OCI-LY1 (cell line): ENCODE results near the gene PNLIPRP1.

ENCODE experiments used
- H2AFZ ChIP-seq: fragments of 200-600 bp; sonication (generic), shearing (Covaris generic); 2 replicates; pipeline ENCODE4 v1.6.0; 2014; ENCODE audit warnings: antibody characterized with exemption, mild to moderate bottlenecking, low read length
- H3F3A ChIP-seq: fragments of 200-600 bp; sonication (generic), shearing (Covaris generic); 2 replicates; pipeline ENCODE4 v1.6.0; 2014; ENCODE audit warnings: mild to moderate bottlenecking, antibody characterized with exemption, low read length, moderate library complexity; ENCODE audit not compliant: insufficient read depth
- H3K27ac ChIP-seq: fragments of 200-600 bp; sonication (generic); 2 replicates; pipeline ENCODE4 v1.5.1; 2014; ENCODE audit warnings: low read length, mixed run types, mild to moderate bottlenecking, low read depth; ENCODE audit not compliant: poor library complexity, severe bottlenecking
- H3K27me3 ChIP-seq: fragments of 200-600 bp; sonication (generic); 2 replicates; pipeline ENCODE4 v1.6.0; 2014; ENCODE audit warnings: antibody characterized with exemption, mild to moderate bottlenecking, low read length, moderate library complexity; ENCODE audit not compliant: insufficient read depth
- H3K36me3 ChIP-seq: fragments of 200-600 bp; sonication (generic); 2 replicates; pipeline ENCODE4 v1.6.1; 2014; ENCODE audit warnings: mild to moderate bottlenecking, antibody characterized with exemption, low read length, moderate library complexity, mixed read lengths; ENCODE audit not compliant: insufficient read depth
- H3K4me1 ChIP-seq: fragments of 200-600 bp; sonication (generic); 2 replicates; pipeline ENCODE4 v1.5.1; 2014; ENCODE audit warnings: mild to moderate bottlenecking, low read length, moderate library complexity; ENCODE audit not compliant: insufficient read depth, severe bottlenecking
- H3K4me2 ChIP-seq: fragments of 200-600 bp; sonication (generic), shearing (Covaris generic); 2 replicates; pipeline ENCODE4 v1.6.1; 2014; ENCODE audit warnings: low read length
- H3K4me3 ChIP-seq: fragments of 200-600 bp; sonication (generic); 2 replicates; pipeline ENCODE4 v1.5.1; 2014; ENCODE audit warnings: low read length, low read depth, mild to moderate bottlenecking, mixed read lengths; ENCODE audit not compliant: poor library complexity, severe bottlenecking
- H3K79me2 ChIP-seq: fragments of 200-600 bp; shearing (Covaris generic); 2 replicates; pipeline ENCODE4 v1.6.1; 2016; ENCODE audit warnings: mixed run types, low read length, mixed read lengths; ENCODE audit not compliant: insufficient read depth
- H3K9ac ChIP-seq: fragments of 200-600 bp; sonication (generic), shearing (Covaris generic); 2 replicates; pipeline ENCODE4 v1.6.1; 2014; ENCODE audit warnings: mild to moderate bottlenecking, low read length, mixed read lengths
- H3K9me2 ChIP-seq: fragments of 200-600 bp; sonication (generic), shearing (Covaris generic); 2 replicates; pipeline ENCODE4 v1.6.1; 2014; ENCODE audit warnings: low read depth, mild to moderate bottlenecking, low read length, mixed read lengths
- H3K9me3 ChIP-seq: fragments of 200-600 bp; shearing (Covaris generic); 2 replicates; pipeline ENCODE4 v1.6.1; 2014; ENCODE audit warnings: low read length, mixed read lengths
- H4K20me1 ChIP-seq: fragments of 200-600 bp; sonication (generic), shearing (Covaris generic); 2 replicates; pipeline ENCODE4 v1.6.0; 2016; ENCODE audit warnings: mild to moderate bottlenecking, low read length; ENCODE audit not compliant: insufficient read depth
- EZH2 ChIP-seq: fragments of 200-600 bp; sonication (generic), shearing (Covaris generic); IDR thresholded peaks from 2 replicates; pipeline ENCODE4 v1.8.0; 2017; ENCODE audit warnings: borderline replicate concordance, mixed run types, mild to moderate bottlenecking, antibody characterized with exemption, low read length, moderate library complexity, mixed read lengths
- TF ChIP-seq, protein P1 (sequence below): fragments of 200-600 bp; sonication (generic), shearing (Covaris generic); IDR thresholded peaks from 2 replicates; pipeline ENCODE4 v1.5.1; 2017; ENCODE audit warnings: mild to moderate bottlenecking, antibody characterized with exemption, low read length, moderate library complexity, mixed read lengths

Gene PNLIPRP1

GRCh38 chr10:116630020-116630419, 39.3 kb downstream of the PNLIPRP1 start:
- Histone ChIP-seq H3K4me1 (no peaks in the 10 kb centered on the region), H3K27ac (no peak overlapping the region), H3K9ac (no peak overlapping the region), H3K9me2 (no peaks in the 10 kb centered on the region), H4K20me1 (no peaks in the 10 kb centered on the region), H3K79me2 (no peaks in the 10 kb centered on the region), H3K27me3 (no peaks in the 10 kb centered on the region), H3K4me2 (no peak overlapping the region), H3K4me3 (no peak overlapping the region), H3K36me3 (no peaks in the 10 kb centered on the region), H2AFZ (no peak overlapping the region), H3K9me3 (no peaks in the 10 kb centered on the region), H3F3A (no peaks in the 10 kb centered on the region)
- TF ChIP-seq EZH2 = no peak
- TF ChIP-seq, protein P1, sequence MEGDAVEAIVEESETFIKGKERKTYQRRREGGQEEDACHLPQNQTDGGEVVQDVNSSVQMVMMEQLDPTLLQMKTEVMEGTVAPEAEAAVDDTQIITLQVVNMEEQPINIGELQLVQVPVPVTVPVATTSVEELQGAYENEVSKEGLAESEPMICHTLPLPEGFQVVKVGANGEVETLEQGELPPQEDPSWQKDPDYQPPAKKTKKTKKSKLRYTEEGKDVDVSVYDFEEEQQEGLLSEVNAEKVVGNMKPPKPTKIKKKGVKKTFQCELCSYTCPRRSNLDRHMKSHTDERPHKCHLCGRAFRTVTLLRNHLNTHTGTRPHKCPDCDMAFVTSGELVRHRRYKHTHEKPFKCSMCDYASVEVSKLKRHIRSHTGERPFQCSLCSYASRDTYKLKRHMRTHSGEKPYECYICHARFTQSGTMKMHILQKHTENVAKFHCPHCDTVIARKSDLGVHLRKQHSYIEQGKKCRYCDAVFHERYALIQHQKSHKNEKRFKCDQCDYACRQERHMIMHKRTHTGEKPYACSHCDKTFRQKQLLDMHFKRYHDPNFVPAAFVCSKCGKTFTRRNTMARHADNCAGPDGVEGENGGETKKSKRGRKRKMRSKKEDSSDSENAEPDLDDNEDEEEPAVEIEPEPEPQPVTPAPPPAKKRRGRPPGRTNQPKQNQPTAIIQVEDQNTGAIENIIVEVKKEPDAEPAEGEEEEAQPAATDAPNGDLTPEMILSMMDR = no peak

DNA sequence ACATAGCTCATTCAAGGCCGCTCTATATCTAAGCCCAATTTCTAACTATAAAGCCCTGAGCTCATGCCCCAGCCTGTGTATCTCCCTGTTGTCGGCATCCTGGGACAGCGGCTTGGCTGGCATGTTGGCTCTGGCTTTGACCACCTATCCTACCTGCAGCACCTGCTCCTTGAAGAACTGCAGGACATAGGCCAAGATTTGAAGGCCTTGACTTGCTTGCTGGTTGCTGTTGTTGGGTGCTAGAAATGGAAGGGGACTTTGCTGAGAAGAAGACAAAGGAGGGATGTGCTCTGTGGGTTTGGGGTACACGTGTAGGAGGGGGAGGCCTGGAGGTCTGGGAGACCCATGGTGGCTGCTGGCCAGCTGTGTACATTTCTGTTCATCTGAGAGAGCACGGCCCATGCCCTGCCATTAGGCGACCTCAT, 41.1 kb downstream of the PNLIPRP1 start:
- Histone ChIP-seq H3K27me3 (no peaks in the 10 kb centered on the region), H4K20me1 (no peaks in the 10 kb centered on the region), H2AFZ (no peak overlapping the region), H3K27ac (no peak overlapping the region), H3K4me2 (no peak overlapping the region), H3K9ac (no peak overlapping the region), H3K4me3 (no peak overlapping the region), H3F3A (no peaks in the 10 kb centered on the region), H3K36me3 (no peaks in the 10 kb centered on the region), H3K79me2 (no peaks in the 10 kb centered on the region), H3K4me1 (no peaks in the 10 kb centered on the region), H3K9me3 (no peaks in the 10 kb centered on the region), H3K9me2 (no peaks in the 10 kb centered on the region)
- TF ChIP-seq EZH2 = no peak
- TF ChIP-seq, protein P1 = no peak

GRCh38 chr10:116632596-116633215, 41.9 kb downstream of the PNLIPRP1 start:
- H3K4me2 ChIP-seq = no peak overlapping the region
- H3F3A ChIP-seq = no peaks in the 10 kb centered on the region
- TF ChIP-seq EZH2 = no peak
- TF ChIP-seq, protein P1 = no peak
- H3K79me2 ChIP-seq = no peaks in the 10 kb centered on the region
- no peaks in the 10 kb centered on the region for H3K9me2 ChIP-seq
- H3K9me3 ChIP-seq = no peaks in the 10 kb centered on the region
- H3K36me3 ChIP-seq = no peaks in the 10 kb centered on the region
- H3K27me3 ChIP-seq = no peaks in the 10 kb centered on the region
- H3K4me1 ChIP-seq = no peaks in the 10 kb centered on the region
- H3K4me3 ChIP-seq = no peak overlapping the region
- H2AFZ ChIP-seq = no peak overlapping the region
- H3K9ac ChIP-seq = no peak overlapping the region
- no peak overlapping the region for H3K27ac ChIP-seq
- H4K20me1 ChIP-seq = no peaks in the 10 kb centered on the region
